Stimulated activated naive CD8-positive, alpha-beta T cell treated with anti-CD3 and anti-CD28 coated beads, Interleukin-15, Interleukin-2, amounts not matched to agents 100 U/mL and 50 U/mL, for 24 hours (primary cell): ENCODE data around the gene FNDC10.

Source experiments
- ATAC-seq: fragments of 150-1000 bp; cut with Tn5 transposase; one replicate; pipeline ENCODE4 v1.10.0; 2021
- DNase-seq: peaks from one replicate; pipeline ENCODE4 v3.0.0; 2021

FNDC10 gene

DNA sequence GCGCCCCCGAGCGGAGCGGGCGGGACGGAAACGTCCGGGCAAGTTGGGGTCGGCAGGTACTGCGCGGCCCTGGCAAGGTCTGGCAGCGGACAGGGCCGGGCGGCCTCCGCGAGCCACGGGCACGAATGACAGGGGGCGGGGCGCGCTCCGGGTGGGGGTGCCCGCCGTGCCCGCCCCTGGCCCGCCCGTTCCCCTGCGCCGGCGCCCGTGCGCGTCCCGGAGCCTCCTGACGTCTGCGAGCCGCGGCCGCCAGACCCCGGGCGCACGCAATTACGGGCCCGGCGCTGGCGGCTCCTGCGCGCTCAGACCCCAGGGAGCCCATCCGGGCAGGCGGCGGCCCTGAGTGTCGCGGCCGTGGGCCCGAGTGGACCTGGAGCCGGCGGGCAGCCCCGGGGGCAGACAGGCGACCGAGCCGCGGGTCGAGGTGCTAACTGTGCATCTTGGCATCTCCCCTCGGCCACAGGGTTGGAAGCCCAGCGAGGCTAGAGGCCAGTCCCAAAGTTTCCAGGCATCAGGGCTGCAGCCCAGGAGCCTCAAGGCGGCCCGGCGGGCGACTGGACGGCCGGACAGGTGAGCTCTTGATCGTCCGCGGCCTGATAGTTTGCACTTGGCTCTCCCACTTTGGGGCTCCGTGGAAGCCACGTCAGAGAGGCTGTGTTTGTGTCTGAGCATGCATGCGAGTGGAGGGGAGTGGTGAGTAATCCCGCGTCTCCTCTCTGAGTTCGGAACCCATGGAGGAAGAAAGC is 16.3 kb upstream of the FNDC10 start:
- DNase-seq (peak; percentile 59), ATAC-seq (peak; percentile 5)

GRCh38 chr1:1615256-1616044 is 15.5 kb upstream of the FNDC10 start, which contains the start of gene MIB2:
Gene MIB2, plus strand, starts transcription at chr1:1615500. Its CDS starts 7,953 bp downstream, at chr1:1623453.
- ATAC-seq (peak; percentile 88), DNase-seq (peak; percentile 98)

GRCh38 chr1:1614954-1615255 is 15.0 kb upstream of the FNDC10 start:
- DNase-seq (no peak), ATAC-seq (no peak)

GRCh38 chr1:1614204-1614953 is 14.4 kb upstream of the FNDC10 start:
- peak; percentile 6 for ATAC-seq
- peak; percentile 63 for DNase-seq

- ATAC-seq (no peak), DNase-seq (no peak)
These were observed 13.7 kb upstream of the FNDC10 start for GRCh38 chr1:1613509-1614082.

DNA sequence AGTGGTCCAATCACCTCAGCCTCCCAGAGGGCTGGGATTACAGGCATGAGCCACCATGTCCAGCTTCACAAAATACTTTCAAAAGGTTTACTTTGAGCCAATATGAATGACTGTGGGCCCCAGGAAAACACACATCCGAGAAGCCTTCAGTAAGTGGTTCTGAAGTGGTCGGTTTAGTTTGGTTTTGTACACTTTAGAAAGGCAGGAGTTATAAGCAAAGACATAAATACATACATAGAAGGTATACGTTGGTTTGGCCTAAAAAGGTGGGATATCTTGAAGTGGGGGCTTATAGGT is 12.1 kb upstream of the FNDC10 start:
- ATAC-seq (no peak), DNase-seq (no peak)

DNA sequence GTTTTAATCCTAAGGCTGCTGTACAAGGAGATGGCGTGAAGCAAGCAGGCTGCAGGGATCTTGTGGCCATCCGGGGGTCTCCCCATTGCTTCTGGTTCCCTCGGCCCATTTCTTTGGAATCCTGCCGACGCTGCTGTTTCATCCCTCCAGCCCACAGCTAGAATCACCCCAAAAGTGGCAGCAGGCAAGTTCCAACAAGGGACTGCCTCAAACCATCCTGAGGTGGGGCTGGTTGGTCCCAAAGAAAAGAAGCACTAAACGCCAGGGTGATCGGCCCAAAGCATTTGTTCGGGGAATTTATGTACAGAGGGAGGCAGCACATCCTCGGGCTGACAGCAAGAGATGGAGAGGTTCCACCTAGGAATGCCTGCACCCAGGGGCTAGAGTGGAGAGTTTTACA is 10.9 kb upstream of the FNDC10 start:
- DNase-seq = no peak
- ATAC-seq = no peak

GRCh38 chr1:1609822-1610485 is 10.0 kb upstream of the FNDC10 start:
- ATAC-seq (no peak), DNase-seq (no peak)

GRCh38 chr1:1606232-1606631 is 6.3 kb upstream of the FNDC10 start:
- no peak for ATAC-seq
- DNase-seq = no peak

DNA sequence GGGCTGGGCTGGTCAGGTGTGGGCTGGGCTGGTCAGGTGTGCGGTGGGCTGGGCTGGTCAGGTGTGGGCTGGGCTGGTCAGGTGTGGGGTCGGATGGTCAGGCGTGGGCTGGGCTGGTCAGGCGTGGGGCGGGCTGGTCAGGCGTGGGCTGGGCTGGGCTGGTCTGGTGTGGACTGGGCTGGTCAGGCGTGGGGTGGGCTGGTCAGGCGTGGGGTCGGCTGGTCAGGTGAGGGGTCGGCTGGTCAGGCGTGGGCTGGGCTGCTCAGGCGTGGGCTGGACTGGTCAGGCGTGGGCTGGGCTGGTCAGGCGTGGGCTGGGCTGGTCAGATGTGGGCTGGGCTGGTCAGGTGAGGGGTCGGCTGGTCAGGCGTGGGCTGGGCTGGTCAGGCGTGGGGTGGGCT is 5.8 kb upstream of the FNDC10 start:
- no peak for DNase-seq

DNA sequence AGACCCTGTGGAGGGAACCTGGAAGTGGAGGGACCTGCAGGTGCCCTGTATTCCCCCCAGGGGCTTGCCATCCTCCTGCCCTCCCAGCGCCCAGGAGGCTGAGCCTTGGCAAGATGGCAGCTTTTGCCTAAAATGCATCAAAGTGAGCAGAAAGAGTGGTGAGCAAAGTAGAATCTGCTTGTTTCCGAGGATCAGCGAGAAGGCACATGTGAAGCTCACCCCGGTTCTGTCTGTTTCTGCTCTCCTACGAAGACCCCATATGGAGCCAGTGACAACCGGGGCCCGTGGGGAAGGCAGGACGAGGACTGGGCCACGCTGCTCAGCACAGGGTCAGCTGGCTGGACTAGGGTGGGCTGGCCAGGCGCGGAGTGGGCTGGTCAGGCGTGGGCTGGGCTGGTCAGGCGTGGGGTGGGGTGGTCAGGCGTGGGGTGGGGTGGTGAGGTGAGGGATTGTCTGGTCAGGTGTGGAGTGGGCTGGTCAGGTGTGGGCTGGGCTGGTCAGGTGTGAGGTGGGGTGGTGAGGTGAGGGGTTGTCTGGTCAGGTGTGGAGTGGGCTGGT is 5.2 kb upstream of the FNDC10 start:
- DNase-seq (no peak), ATAC-seq (no peak)

More for the DNA sequence above, 5.8 kb upstream of the FNDC10 start:
- ATAC-seq = no peak

GRCh38 chr1:1604374-1605033 is 4.6 kb upstream of the FNDC10 start:
- no peak for DNase-seq
- ATAC-seq = no peak

DNA sequence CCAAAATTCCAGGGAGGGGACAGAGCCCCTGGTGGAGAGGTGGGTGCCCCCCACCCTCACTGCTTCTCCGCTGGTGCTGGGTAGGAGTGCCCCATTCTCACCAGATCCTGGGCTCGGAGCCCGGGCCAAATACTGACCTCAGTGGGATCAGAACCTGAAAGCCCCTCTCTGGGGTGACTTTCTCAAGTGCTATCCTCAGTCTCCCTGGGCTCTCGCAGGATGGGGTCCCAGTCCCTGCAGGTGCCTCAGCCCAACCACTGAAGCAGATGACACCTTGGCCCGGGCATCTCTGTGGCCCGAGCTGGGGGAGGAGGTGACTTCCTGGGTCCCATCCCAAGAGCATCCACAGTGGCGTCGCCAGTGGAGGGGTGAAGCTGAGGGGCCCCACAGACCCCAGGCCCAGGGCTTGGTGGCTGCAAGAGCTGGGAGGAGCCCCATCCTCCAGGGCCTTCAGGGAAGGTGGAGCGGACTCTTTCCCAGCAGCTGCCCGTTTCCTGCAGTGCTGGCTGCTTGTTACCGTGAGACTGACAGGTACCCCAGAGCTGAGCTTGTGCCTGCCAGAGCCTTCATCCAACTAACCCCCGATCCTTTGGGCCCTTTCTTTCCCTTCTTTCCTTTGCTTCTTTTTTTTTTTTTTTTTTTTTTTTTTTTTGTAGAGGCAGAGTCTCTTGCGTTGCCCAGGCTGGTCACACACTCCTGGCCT is 3.9 kb upstream of the FNDC10 start:
- DNase-seq (no peak), ATAC-seq (no peak)

- DNase-seq (no peak), ATAC-seq (no peak)
These were observed 3.1 kb upstream of the FNDC10 start for GRCh38 chr1:1602968-1603506.

DNA sequence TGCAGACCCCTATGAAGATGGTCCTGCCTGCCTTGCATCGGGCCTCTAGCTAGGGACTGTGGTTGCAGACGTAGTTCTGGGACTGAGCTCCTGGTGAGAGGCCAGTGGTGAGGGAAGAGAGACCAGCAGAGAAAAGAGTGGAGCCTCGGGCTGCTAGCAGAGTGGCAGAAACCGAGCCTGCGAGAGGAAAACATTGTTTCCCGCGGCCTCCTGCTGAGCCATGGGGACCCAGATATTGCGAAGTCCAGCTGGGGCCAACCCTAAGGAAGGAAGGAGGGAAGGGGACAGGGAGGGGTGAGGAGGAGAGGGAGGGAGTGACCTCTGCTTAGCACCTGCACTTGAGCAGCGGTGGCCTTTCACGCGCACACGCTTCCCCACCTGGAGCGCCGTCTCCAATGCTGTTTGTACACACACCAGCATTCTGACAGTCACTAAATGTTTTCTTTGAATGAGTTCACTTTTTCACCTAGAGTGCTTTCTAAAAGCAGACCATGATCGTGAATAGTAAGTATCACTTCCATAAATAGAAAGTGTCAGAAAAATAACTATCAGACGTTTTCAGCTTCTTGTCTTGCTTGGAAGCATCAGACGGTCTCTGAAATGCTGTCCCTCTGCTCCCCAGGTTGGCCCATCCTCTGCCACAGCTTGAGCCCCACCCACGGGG is 2.5 kb upstream of the FNDC10 start:
- ATAC-seq (no peak), DNase-seq (no peak)

DNA sequence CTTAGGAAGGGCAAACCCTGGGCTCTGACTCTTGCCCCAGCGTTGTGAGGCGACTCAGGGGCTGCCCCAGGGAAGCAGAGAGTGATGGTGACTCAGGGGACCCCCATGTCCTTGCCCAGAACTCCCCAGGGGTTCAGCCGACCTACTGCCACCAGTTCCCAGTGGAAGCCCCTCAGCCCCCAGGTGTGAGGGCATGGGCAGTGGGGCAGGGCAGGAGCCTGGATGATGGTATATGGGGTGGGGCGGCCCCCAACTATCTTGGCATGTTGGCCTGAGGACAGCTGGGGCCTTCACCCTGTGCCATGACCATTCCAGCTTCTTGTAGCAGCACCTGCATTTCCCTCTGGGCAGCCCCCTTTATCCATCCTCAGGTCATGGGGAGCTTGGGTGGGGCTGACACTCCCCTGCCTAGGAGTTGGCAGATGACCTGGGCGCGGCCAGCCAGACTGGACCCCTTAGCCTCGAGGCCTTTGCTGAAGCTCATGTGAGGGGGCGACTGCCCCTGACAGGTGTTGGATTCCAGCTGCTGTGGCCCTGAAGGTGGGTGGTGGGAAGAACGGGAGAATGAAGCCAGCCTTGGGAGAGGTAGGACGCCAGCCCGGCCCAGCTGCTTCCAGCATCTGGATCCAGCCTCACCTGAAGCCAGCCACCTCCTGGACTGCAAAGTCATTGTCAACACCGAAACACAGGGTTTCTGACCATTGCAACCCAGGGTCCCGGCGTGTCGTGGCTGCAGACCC is 1.8 kb upstream of the FNDC10 start:
- ATAC-seq (no peak), DNase-seq (no peak)

GRCh38 chr1:1600861-1601563 is 1.1 kb upstream of the FNDC10 start:
- no peak for DNase-seq
- ATAC-seq = no peak
